Activated CD8-positive, alpha-beta T cell treated with anti-CD3 and anti-CD28 coated beads for 36 hours (primary cell): ENCODE results near the gene IQCM. TPM values are rescaled to one million over a fixed set of nuclear protein-coding genes. Genes with fewer than 3 reads are reported as not detected.

Source experiments
- ATAC-seq: fragments of 200-7000 bp; cut with Tn5 transposase; one replicate; pipeline ENCODE4 v1.10.0; 2021; ENCODE audit warnings: mild to moderate bottlenecking, moderate library complexity
- CTCF ChIA-PET: fragments of 350-600 bp; sonication (Branson Sonifier 250); formaldehyde crosslinking; loops from one replicate; lab custom pipeline; 2021; ENCODE audit warnings: antibody characterized with exemption; lab: Charles Lee
- POLR2A ChIA-PET: fragments of 350-600 bp; sonication (Branson Sonifier 250); formaldehyde crosslinking; loops from one replicate; lab custom pipeline; 2021; ENCODE audit warnings: antibody characterized with exemption; lab: Charles Lee
- DNase-seq: peaks from one replicate; pipeline ENCODE4 v3.0.0-alpha.2; 2020
- H3K27ac Mint-ChIP-seq: one replicate; pipeline ENCODE4 v1.8.0; 2021; ENCODE audit warnings: mild to moderate bottlenecking, mixed read lengths
- H3K27me3 Mint-ChIP-seq: one replicate; pipeline ENCODE4 v1.8.0; 2021; ENCODE audit warnings: mixed read lengths
- H3K36me3 Mint-ChIP-seq: one replicate; pipeline ENCODE4 v1.8.0; 2021; ENCODE audit warnings: low read depth, mixed read lengths
- H3K4me1 Mint-ChIP-seq: one replicate; pipeline ENCODE4 v1.8.0; 2021; ENCODE audit warnings: low read depth, mixed read lengths
- H3K4me3 Mint-ChIP-seq: one replicate; pipeline ENCODE4 v1.8.0; 2021; ENCODE audit warnings: mild to moderate bottlenecking, moderate library complexity, mixed read lengths
- H3K9me3 Mint-ChIP-seq: one replicate; pipeline ENCODE4 v1.8.0; 2021; ENCODE audit warnings: mixed read lengths
- intact Hi-C: fragments of 100-400 bp; cut with micrococcal nuclease; formaldehyde crosslinking; loops from one replicate; pipeline ENCODE4 v1.10.0; 2022
- total RNA-seq, 2 experiments: library from RNA; stranded (reverse); gene quantifications; one replicate each; pipeline ENCODE4 v1.2.3, GENCODE V29; 2021
- TF ChIP-seq, protein P1 (sequence below): fragments of 200-600 bp; IDR thresholded peaks from one replicate; pipeline ENCODE4 v1.8.0; 2022; ENCODE audit warnings: antibody characterized with exemption, mild to moderate bottlenecking

The IQCM gene
- total RNA-seq, 2 experiments from 2014 or later = not detected

DNA sequence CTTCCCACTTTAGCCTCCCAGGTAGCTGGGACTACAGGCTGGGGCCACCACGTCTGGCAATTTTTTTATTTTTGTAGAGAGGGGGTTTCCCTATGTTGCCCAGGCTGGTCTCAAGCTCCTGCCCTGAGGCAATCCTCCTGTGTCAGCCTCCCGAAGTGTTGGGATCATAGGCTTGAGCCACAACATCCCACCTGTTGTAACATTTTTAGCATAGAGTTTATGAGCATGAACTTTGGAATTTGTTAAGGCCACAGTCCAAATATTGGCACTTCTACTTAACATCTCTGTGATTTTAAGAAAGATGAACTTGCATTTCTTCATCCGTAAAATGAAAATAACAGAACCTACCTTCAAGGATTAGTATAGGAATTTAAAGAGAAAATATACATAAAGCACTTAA lies 445.6 kb downstream of the IQCM start:
- Mint-ChIP-seq H3K4me3 (no peak overlapping the region), H3K27me3 (no peaks in the 10 kb centered on the region), H3K36me3 (no peaks in the 10 kb centered on the region), H3K27ac (no peak overlapping the region), H3K4me1 (no peaks in the 10 kb centered on the region), H3K9me3 (no peaks in the 10 kb centered on the region)
- ATAC-seq (no peak), DNase-seq (no peak)
- TF ChIP-seq, protein P1, sequence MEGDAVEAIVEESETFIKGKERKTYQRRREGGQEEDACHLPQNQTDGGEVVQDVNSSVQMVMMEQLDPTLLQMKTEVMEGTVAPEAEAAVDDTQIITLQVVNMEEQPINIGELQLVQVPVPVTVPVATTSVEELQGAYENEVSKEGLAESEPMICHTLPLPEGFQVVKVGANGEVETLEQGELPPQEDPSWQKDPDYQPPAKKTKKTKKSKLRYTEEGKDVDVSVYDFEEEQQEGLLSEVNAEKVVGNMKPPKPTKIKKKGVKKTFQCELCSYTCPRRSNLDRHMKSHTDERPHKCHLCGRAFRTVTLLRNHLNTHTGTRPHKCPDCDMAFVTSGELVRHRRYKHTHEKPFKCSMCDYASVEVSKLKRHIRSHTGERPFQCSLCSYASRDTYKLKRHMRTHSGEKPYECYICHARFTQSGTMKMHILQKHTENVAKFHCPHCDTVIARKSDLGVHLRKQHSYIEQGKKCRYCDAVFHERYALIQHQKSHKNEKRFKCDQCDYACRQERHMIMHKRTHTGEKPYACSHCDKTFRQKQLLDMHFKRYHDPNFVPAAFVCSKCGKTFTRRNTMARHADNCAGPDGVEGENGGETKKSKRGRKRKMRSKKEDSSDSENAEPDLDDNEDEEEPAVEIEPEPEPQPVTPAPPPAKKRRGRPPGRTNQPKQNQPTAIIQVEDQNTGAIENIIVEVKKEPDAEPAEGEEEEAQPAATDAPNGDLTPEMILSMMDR = no peak
- ChIA-PET CTCF (no interaction called here), POLR2A (no interaction called here)
- intact Hi-C loops = loop anchor here (10.0 kb wide), 1 partner anchor 525 kb away; no protein-coding TSS in a partner anchor

DNA sequence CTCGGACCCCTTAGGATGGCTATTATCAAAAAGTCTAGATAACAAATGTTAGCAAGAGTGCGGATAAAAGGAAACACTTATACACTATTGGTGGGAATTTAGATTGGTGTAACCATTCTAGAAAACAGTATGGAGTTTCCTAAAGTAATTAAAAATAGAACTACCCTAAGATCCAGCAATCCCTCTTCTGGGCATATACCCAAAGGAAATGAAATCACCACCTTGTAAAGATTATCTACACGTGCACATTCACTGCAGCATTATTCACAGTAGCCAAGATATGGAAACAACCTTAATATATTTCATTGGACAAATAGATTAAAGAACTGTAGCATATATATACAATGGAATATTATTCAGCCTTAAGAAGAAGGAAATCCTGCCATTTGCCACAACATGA lies 462.4 kb downstream of the IQCM start:
- Mint-ChIP-seq H3K4me1 (no peaks in the 10 kb centered on the region), H3K27me3 (no peaks in the 10 kb centered on the region), H3K36me3 (no peaks in the 10 kb centered on the region), H3K27ac (no peak overlapping the region), H3K4me3 (no peak overlapping the region), H3K9me3 (peaks cover 2% of the 10 kb centered on the region)
- DNase-seq (no peak), ATAC-seq (no peak)
- TF ChIP-seq, protein P1 = no peak
- POLR2A ChIA-PET = no interaction called here
- CTCF ChIA-PET = no interaction called here
- intact Hi-C loops = no loop called here

DNA sequence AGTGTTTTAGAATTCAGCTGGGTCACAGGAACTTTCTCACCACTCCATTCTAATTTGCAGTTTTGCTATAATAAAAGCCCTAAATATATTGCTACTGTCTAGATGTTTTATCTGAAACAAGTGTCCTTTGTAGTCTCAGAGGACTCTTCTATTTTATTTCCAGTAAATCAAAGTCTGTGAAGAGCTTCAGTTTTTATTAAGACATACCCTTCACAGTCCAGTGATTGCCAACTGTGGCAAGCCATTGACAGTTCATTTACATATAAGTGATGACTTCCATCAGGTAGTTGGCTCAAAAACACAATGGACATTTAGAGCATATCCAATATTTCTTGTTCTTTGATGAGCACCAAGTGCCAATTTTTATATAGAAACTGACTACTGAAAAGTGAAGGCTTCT lies 466.1 kb downstream of the IQCM start:
- no peaks in the 10 kb centered on the region for H3K9me3 Mint-ChIP-seq
- no peak overlapping the region for H3K4me3 Mint-ChIP-seq
- no peaks in the 10 kb centered on the region for H3K4me1 Mint-ChIP-seq
- TF ChIP-seq, protein P1 = no peak
- no peaks in the 10 kb centered on the region for H3K36me3 Mint-ChIP-seq
- DNase-seq (no peak), ATAC-seq (no peak)
- CTCF ChIA-PET = no interaction called here
- no peak overlapping the region for H3K27ac Mint-ChIP-seq
- intact Hi-C loops = no loop called here
- H3K27me3 Mint-ChIP-seq = no peaks in the 10 kb centered on the region
- POLR2A ChIA-PET = no interaction called here

DNA sequence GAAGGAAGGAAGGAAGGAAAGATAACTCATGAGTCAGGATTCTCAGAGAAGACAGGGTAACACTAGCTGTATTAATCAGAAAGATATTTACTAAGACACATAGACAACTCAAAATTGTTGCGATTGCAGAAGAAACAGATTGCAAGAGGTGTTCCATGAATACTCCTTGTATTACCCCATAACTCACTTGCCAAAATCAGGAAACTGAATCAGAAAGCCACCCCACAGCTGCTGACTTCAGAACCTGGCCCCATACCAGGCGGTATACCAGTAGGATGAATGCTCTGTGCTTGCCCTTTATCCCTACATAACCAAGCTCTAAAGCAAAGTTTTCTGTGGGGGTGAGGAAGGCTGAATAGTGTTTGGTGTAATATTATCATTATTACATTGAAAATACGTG lies 468.5 kb downstream of the IQCM start:
- intact Hi-C loops = no loop called here
- ATAC-seq (no peak), DNase-seq (no peak)
- no peaks in the 10 kb centered on the region for H3K4me1 Mint-ChIP-seq
- no peak overlapping the region for H3K27ac Mint-ChIP-seq
- CTCF ChIA-PET = no interaction called here
- H3K27me3 Mint-ChIP-seq = no peaks in the 10 kb centered on the region
- no peak overlapping the region for H3K4me3 Mint-ChIP-seq
- TF ChIP-seq, protein P1 = no peak
- no peaks in the 10 kb centered on the region for H3K36me3 Mint-ChIP-seq
- no peaks in the 10 kb centered on the region for H3K9me3 Mint-ChIP-seq
- POLR2A ChIA-PET = no interaction called here

DNA sequence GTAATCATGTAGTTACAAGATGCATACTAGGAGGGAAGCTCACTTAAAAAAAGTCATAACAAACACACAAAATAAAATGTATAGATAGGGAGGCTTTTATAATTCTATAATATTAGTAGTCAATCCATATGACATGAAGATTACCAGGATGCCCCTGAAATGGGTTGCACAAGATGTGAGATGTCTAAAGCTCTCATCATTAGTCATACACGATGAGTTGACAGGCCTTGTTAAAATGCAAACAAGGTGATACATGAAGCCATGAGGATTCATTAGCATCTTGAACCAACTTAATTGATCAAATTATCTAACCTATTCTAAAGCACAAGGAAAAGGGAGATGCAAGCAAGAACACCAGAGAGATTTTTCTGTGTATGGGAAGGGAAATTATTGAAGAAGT lies 470.2 kb downstream of the IQCM start:
- no peak for DNase-seq
- no peak overlapping the region for H3K4me3 Mint-ChIP-seq
- H3K4me1 Mint-ChIP-seq = no peaks in the 10 kb centered on the region
- H3K9me3 Mint-ChIP-seq = no peaks in the 10 kb centered on the region
- no peaks in the 10 kb centered on the region for H3K27me3 Mint-ChIP-seq
- no peak for ATAC-seq
- H3K36me3 Mint-ChIP-seq = no peaks in the 10 kb centered on the region
- POLR2A ChIA-PET = no interaction called here
- TF ChIP-seq, protein P1 = no peak
- intact Hi-C loops = no loop called here
- no peak overlapping the region for H3K27ac Mint-ChIP-seq
- CTCF ChIA-PET = no interaction called here
